Endodermal cell (in vitro differentiated cells): ENCODE results near the gene RBM38. TPM values are rescaled to one million over a fixed set of nuclear protein-coding genes. Genes with fewer than 3 reads are reported as not detected.
"Not testable (repeated sequence)": the region's sequence is repeated elsewhere in the genome, so short reads cannot be mapped to it uniquely, and the experiment has no call there.

ENCODE experiments used
- DNase-seq: peaks from one replicate; pipeline ENCODE4 v3.0.0-alpha.2; 2017
- H3K27ac ChIP-seq: 2 replicates; pipeline ENCODE4 v1.5.1; 2013; ENCODE audit warnings: mild to moderate bottlenecking, low read depth, low read length, moderate library complexity
- H3K27me3 ChIP-seq: 2 replicates; pipeline ENCODE4 v1.6.1; 2013; ENCODE audit warnings: mild to moderate bottlenecking, low read length, moderate library complexity; ENCODE audit not compliant: insufficient read depth, control insufficient read depth, poor library complexity, severe bottlenecking
- H3K36me3 ChIP-seq: 2 replicates; pipeline ENCODE4 v1.7.0; 2013; ENCODE audit warnings: mild to moderate bottlenecking, low read length, moderate library complexity; ENCODE audit not compliant: control insufficient read depth, insufficient read depth
- H3K4me1 ChIP-seq: one replicate; pipeline ENCODE4 v1.7.0; 2013; ENCODE audit warnings: low read length; ENCODE audit not compliant: control insufficient read depth, insufficient read depth
- H3K4me3 ChIP-seq: 2 replicates; pipeline ENCODE4 v1.5.1; 2013; ENCODE audit warnings: mild to moderate bottlenecking, low read length, moderate library complexity
- H3K9ac ChIP-seq: 2 replicates; pipeline ENCODE4 v1.6.1; 2013; ENCODE audit warnings: mild to moderate bottlenecking, low read length, moderate library complexity; ENCODE audit not compliant: poor library complexity, severe bottlenecking; ENCODE audit errors: extremely low read depth
- H3K9me3 ChIP-seq: 2 replicates; pipeline ENCODE4 v1.6.1; 2013; ENCODE audit warnings: mild to moderate bottlenecking, low read length, moderate library complexity; ENCODE audit not compliant: control insufficient read depth
- H3K27ac Mint-ChIP-seq: 2 replicates; pipeline ENCODE4 v1.8.0; 2020; ENCODE audit warnings: mixed read lengths
- H3K27me3 Mint-ChIP-seq: 2 replicates; pipeline ENCODE4 v1.8.0; 2021; ENCODE audit warnings: mild to moderate bottlenecking, mixed read lengths; ENCODE audit not compliant: insufficient read depth
- H3K36me3 Mint-ChIP-seq: 2 replicates; pipeline ENCODE4 v1.8.0; 2020; ENCODE audit warnings: low read depth, mixed read lengths
- H3K4me1 Mint-ChIP-seq: 2 replicates; pipeline ENCODE4 v1.8.0; 2020; ENCODE audit warnings: mixed read lengths
- H3K4me3 Mint-ChIP-seq: 2 replicates; pipeline ENCODE4 v1.8.0; 2020; ENCODE audit warnings: mild to moderate bottlenecking, moderate library complexity, mixed read lengths
- H3K9me3 Mint-ChIP-seq: 2 replicates; pipeline ENCODE4 v1.8.0; 2020; ENCODE audit warnings: mild to moderate bottlenecking, mixed read lengths
- WGBS, 2 experiments: methylation state at CpG; one replicate each; pipeline versions ENCODE4 v1.1.5 to v1.1.7; 2013; ENCODE audit warnings: missing lambda C conversion rate in 2 of 2, mixed read lengths in 1 of 2; ENCODE audit not compliant: insufficient coverage in 1 of 2, insufficient read length in 1 of 2; 5-methylcytosine and 5-hydroxymethylcytosine counted together
- total RNA-seq, 2 donors: library from RNA; stranded (reverse); fragmentation: NEBNext Ultra II Directional in 1 of 2; extraction: Animal tissue kit (Norgen Biotek cat#: 25700) in 1 of 2; gene quantifications; 2 replicates in 1 of 2; 3 replicates in 1 of 2; pipeline ENCODE4 v1.2.1, GENCODE V29; 2021
- TF ChIP-seq, protein P1 (sequence below): fragments of 200-600 bp; sonication (generic); conservative IDR thresholded peaks from 2 replicates; pipeline ENCODE4 v1.5.0; 2021; ENCODE audit warnings: antibody characterized with exemption, mild to moderate bottlenecking

Gene RBM38
- total RNA-seq, 2 donors from 2014 or later = 29.0 to 30.2 TPM

DNA sequence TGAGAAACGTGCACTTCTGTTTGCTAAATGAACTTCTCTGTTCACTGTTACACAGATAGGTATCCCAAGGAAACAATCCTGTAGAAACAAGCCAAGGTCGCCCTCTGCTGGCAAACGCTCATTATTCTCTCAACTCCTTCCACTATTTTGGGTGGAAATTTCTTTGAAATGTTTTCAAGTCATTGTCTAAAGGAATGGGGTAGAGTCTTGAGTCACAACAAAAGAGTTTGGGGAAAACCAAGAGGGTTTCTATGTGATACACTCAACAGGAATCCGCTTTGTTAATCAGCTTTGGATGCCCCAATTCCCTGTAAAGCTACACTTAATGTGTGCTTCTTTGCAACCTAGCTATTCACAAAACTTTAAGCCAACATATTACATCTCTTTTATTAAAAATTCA lies 44.7 kb upstream of the RBM38 start:
- Histone ChIP-seq H3K4me1 (no peaks in the 10 kb centered on the region), H3K9me3 (no peaks in the 10 kb centered on the region), H3K36me3 (no peaks in the 10 kb centered on the region), H3K27me3 (peaks cover 10% of the 10 kb centered on the region), H3K9ac (no peak overlapping the region), H3K4me3 (no peak overlapping the region), H3K27ac (no peak overlapping the region)
- DNase-seq = peak; percentile 88
- WGBS, 2 experiments = 0 to 4% methylated on average over 1 to 4 of the region's 4 CpGs
- Mint-ChIP-seq H3K9me3 (no peaks in the 10 kb centered on the region), H3K27ac (no peak overlapping the region), H3K36me3 (no peaks in the 10 kb centered on the region), H3K4me1 (no peaks in the 10 kb centered on the region), H3K4me3 (no peak overlapping the region), H3K27me3 (peaks cover 3% of the 10 kb centered on the region)
- TF ChIP-seq, protein P1, sequence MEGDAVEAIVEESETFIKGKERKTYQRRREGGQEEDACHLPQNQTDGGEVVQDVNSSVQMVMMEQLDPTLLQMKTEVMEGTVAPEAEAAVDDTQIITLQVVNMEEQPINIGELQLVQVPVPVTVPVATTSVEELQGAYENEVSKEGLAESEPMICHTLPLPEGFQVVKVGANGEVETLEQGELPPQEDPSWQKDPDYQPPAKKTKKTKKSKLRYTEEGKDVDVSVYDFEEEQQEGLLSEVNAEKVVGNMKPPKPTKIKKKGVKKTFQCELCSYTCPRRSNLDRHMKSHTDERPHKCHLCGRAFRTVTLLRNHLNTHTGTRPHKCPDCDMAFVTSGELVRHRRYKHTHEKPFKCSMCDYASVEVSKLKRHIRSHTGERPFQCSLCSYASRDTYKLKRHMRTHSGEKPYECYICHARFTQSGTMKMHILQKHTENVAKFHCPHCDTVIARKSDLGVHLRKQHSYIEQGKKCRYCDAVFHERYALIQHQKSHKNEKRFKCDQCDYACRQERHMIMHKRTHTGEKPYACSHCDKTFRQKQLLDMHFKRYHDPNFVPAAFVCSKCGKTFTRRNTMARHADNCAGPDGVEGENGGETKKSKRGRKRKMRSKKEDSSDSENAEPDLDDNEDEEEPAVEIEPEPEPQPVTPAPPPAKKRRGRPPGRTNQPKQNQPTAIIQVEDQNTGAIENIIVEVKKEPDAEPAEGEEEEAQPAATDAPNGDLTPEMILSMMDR = peak; percentile 89

- Mint-ChIP-seq H3K4me3 (no peak overlapping the region), H3K9me3 (no peaks in the 10 kb centered on the region), H3K4me1 (peaks cover 8% of the 10 kb centered on the region), H3K27ac (no peak overlapping the region), H3K36me3 (no peaks in the 10 kb centered on the region), H3K27me3 (peaks cover 3% of the 10 kb centered on the region)
- Histone ChIP-seq H3K4me3 (no peak overlapping the region), H3K27me3 (peaks cover 3% of the 10 kb centered on the region), H3K27ac (no peak overlapping the region), H3K9me3 (no peaks in the 10 kb centered on the region), H3K36me3 (no peaks in the 10 kb centered on the region), H3K9ac (no peak overlapping the region), H3K4me1 (no peaks in the 10 kb centered on the region)
- TF ChIP-seq, protein P1 = no peak
- DNase-seq = no peak
- WGBS, 2 experiments = 89 to 100% methylated on average over 2 to 4 of the region's 4 CpGs
Observed at GRCh38 chr20:57347393-57347792, 43.8 kb upstream of the RBM38 start.

- not testable (repeated sequence) for H3K9me3 ChIP-seq, H3K4me3 Mint-ChIP-seq
Observed at GRCh38 chr20:57348200-57348921, 42.8 kb upstream of the RBM38 start.

GRCh38 chr20:57348922-57349574 lies 42.1 kb upstream of the RBM38 start:
- not testable (repeated sequence) for H3K27ac ChIP-seq, H3K27me3 ChIP-seq, H3K4me1 Mint-ChIP-seq, H3K4me1 ChIP-seq, H3K9me3 Mint-ChIP-seq, H3K27me3 Mint-ChIP-seq, H3K4me3 Mint-ChIP-seq, H3K4me3 ChIP-seq, H3K27ac Mint-ChIP-seq, H3K36me3 Mint-ChIP-seq, H3K9ac ChIP-seq, DNase-seq, H3K9me3 ChIP-seq
- WGBS, 2 experiments = 87 to 94% methylated on average over 14 to 21 of the region's 21 CpGs
- peaks cover 16% of the 10 kb centered on the region for H3K36me3 ChIP-seq

More at GRCh38 chr20:57348200-57348921, 42.8 kb upstream of the RBM38 start:
- DNase-seq, H3K4me1 ChIP-seq, H3K27ac ChIP-seq, H3K9ac ChIP-seq, H3K27me3 ChIP-seq, H3K4me3 ChIP-seq, H3K36me3 ChIP-seq, H3K27ac Mint-ChIP-seq, H3K9me3 Mint-ChIP-seq, H3K4me1 Mint-ChIP-seq, H3K36me3 Mint-ChIP-seq, H3K27me3 Mint-ChIP-seq: not testable (repeated sequence)
- whole genome bisulfite sequencing, 2 experiments = 88 to 90% methylated on average over 4 to 41 of the region's 47 CpGs
